ENCODE data around the gene XAB2.

Gene XAB2

GRCh38 chr19:7643031-7643415, 13.7 kb upstream of the XAB2 start:
- no peak overlapping the region for H3K4me3 ChIP-seq (replicated peaks; ENCODE audit: low read depth, low read length)
- no peak for TF ChIP-seq CTCF (IDR thresholded peaks at IDR 0.05; ENCODE audit: low read length, missing control alignments)
- no peak for DNase-seq (ENCODE audit: low read depth)

- no peak overlapping the region for H3K4me3 ChIP-seq (replicated peaks; ENCODE audit: low read depth, low read length)
- no peak for DNase-seq (ENCODE audit: low read depth)
- no peak for TF ChIP-seq CTCF (IDR thresholded peaks at IDR 0.05; ENCODE audit: low read length, missing control alignments)
These were observed 13.1 kb upstream of the XAB2 start for GRCh38 chr19:7642295-7643030.

- no peak for TF ChIP-seq CTCF (IDR thresholded peaks at IDR 0.05; ENCODE audit: low read length, missing control alignments)
- H3K4me3 ChIP-seq (replicated peaks; ENCODE audit: low read depth, low read length), result no peak overlapping the region
- DNase-seq (ENCODE audit: low read depth), result no peak
These were observed 12.2 kb upstream of the XAB2 start for GRCh38 chr19:7641290-7642276.

- TF ChIP-seq CTCF (IDR thresholded peaks at IDR 0.05; ENCODE audit: low read length, missing control alignments), result no peak
- no peak overlapping the region for H3K4me3 ChIP-seq (replicated peaks; ENCODE audit: low read depth, low read length)
- DNase-seq (ENCODE audit: low read depth), result no peak
These were observed 11.5 kb upstream of the XAB2 start for GRCh38 chr19:7640803-7641202.

GRCh38 chr19:7639863-7640348, 10.6 kb upstream of the XAB2 start:
- TF ChIP-seq CTCF (IDR thresholded peaks at IDR 0.05; ENCODE audit: low read length, missing control alignments), result no peak
- H3K4me3 ChIP-seq (replicated peaks; ENCODE audit: low read depth, low read length), result no peak overlapping the region
- no peak for DNase-seq (ENCODE audit: low read depth)

- TF ChIP-seq CTCF (IDR thresholded peaks at IDR 0.05; ENCODE audit: low read length, missing control alignments), result no peak
- DNase-seq (ENCODE audit: low read depth), result no peak
- no peak overlapping the region for H3K4me3 ChIP-seq (replicated peaks; ENCODE audit: low read depth, low read length)
These were observed 9.6 kb upstream of the XAB2 start for GRCh38 chr19:7638802-7639465.

All from fibroblast of pulmonary artery (primary cell).